SK-N-SH (cell line): ENCODE measurements around the gene PIGB.
"Not testable (repeated sequence)": the region's sequence is repeated elsewhere in the genome, so short reads cannot be mapped to it uniquely, and the experiment has no call there.

Experiments
- ELF1 ChIP-seq: IDR thresholded peaks from 2 replicates; pipeline ENCODE4 v1.4.0; 2012
- JUND ChIP-seq: IDR thresholded peaks from 2 replicates; pipeline ENCODE4 v1.4.0; 2012
- MEF2A ChIP-seq: IDR thresholded peaks from 2 replicates; pipeline ENCODE4 v1.4.0; 2012; ENCODE audit warnings: low read depth, borderline replicate concordance
- MXI1 ChIP-seq: IDR thresholded peaks from 2 replicates; pipeline ENCODE4 v1.6.1; 2012; ENCODE audit warnings: mild to moderate bottlenecking, low read depth, low read length, improper control_type of control experiment
- POLR2AphosphoS5 ChIP-seq: IDR thresholded peaks from 2 replicates; pipeline ENCODE4 v1.6.1; 2012; ENCODE audit warnings: low read depth, low read length
- RAD21 ChIP-seq: IDR thresholded peaks from 2 replicates; pipeline ENCODE4 v1.6.1; 2012; ENCODE audit warnings: mild to moderate bottlenecking, low read length
- SMC3 ChIP-seq: IDR thresholded peaks from 2 replicates; pipeline ENCODE4 v1.6.1; 2012; ENCODE audit warnings: low read depth, low read length, improper control_type of control experiment
- TCF12 ChIP-seq: IDR thresholded peaks from 2 replicates; pipeline ENCODE4 v1.4.0; 2012
- TEAD4 ChIP-seq: IDR thresholded peaks from 2 replicates; pipeline ENCODE4 v1.4.0; 2012; ENCODE audit warnings: mild to moderate bottlenecking, borderline replicate concordance; ENCODE audit not compliant: insufficient read depth
- YY1 ChIP-seq: IDR thresholded peaks from 2 replicates; pipeline ENCODE4 v1.4.0; 2012; ENCODE audit warnings: low read depth, mild to moderate bottlenecking
- TF ChIP-seq, protein P1 (sequence below): fragments of 200-600 bp; sonication (generic); IDR thresholded peaks from 2 replicates; pipeline ENCODE4 v1.6.1; 2017; ENCODE audit warnings: antibody characterized with exemption, mild to moderate bottlenecking, moderate library complexity
- TF ChIP-seq, protein P2 (sequence below): fragments of 150-350 bp; IDR thresholded peaks from 2 replicates; pipeline ENCODE4 v1.6.1; 2016; ENCODE audit warnings: mild to moderate bottlenecking, low read depth, low read length
- TF ChIP-seq, protein P3 (sequence below): fragments of 150-350 bp; IDR thresholded peaks from 2 replicates; pipeline ENCODE4 v1.6.1; 2017; ENCODE audit warnings: antibody characterized with exemption, low read length, low read depth, borderline replicate concordance
- TF ChIP-seq, protein P4 (sequence below): IDR thresholded peaks from 2 replicates; pipeline ENCODE4 v1.6.1; 2012; ENCODE audit warnings: mild to moderate bottlenecking, low read depth, low read length, moderate library complexity

DNA sequence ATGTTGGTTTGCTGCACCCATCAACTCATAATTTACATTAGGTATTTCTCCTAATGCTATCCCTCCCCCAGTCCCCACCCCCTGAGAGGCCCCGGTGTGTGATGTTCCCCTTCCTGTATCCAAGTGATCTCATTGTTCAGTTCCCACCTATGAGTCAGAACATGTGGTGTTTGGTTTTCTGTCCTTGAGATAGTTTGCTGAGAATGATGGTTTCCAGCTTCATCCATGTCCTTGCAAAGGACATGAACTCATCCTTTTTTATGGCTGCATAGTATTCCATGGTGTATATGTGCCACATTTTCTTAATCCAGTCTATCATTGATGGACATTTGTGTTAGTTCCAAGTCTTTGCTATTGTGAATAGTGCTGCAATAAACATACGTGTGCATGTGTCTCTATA, 38.4 kb upstream of the PIGB start:
- not testable (repeated sequence) for TF ChIP-seq SMC3, YY1, POLR2AphosphoS5, ELF1, TCF12, MEF2A, JUND, MXI1, RAD21, TEAD4
- TF ChIP-seq, protein P1, sequence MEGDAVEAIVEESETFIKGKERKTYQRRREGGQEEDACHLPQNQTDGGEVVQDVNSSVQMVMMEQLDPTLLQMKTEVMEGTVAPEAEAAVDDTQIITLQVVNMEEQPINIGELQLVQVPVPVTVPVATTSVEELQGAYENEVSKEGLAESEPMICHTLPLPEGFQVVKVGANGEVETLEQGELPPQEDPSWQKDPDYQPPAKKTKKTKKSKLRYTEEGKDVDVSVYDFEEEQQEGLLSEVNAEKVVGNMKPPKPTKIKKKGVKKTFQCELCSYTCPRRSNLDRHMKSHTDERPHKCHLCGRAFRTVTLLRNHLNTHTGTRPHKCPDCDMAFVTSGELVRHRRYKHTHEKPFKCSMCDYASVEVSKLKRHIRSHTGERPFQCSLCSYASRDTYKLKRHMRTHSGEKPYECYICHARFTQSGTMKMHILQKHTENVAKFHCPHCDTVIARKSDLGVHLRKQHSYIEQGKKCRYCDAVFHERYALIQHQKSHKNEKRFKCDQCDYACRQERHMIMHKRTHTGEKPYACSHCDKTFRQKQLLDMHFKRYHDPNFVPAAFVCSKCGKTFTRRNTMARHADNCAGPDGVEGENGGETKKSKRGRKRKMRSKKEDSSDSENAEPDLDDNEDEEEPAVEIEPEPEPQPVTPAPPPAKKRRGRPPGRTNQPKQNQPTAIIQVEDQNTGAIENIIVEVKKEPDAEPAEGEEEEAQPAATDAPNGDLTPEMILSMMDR: not testable (repeated sequence)
- TF ChIP-seq, protein P2, sequence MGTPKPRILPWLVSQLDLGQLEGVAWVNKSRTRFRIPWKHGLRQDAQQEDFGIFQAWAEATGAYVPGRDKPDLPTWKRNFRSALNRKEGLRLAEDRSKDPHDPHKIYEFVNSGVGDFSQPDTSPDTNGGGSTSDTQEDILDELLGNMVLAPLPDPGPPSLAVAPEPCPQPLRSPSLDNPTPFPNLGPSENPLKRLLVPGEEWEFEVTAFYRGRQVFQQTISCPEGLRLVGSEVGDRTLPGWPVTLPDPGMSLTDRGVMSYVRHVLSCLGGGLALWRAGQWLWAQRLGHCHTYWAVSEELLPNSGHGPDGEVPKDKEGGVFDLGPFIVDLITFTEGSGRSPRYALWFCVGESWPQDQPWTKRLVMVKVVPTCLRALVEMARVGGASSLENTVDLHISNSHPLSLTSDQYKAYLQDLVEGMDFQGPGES: not testable (repeated sequence)
- TF ChIP-seq, protein P3, sequence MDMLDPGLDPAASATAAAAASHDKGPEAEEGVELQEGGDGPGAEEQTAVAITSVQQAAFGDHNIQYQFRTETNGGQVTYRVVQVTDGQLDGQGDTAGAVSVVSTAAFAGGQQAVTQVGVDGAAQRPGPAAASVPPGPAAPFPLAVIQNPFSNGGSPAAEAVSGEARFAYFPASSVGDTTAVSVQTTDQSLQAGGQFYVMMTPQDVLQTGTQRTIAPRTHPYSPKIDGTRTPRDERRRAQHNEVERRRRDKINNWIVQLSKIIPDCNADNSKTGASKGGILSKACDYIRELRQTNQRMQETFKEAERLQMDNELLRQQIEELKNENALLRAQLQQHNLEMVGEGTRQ: not testable (repeated sequence)
- TF ChIP-seq, protein P4, sequence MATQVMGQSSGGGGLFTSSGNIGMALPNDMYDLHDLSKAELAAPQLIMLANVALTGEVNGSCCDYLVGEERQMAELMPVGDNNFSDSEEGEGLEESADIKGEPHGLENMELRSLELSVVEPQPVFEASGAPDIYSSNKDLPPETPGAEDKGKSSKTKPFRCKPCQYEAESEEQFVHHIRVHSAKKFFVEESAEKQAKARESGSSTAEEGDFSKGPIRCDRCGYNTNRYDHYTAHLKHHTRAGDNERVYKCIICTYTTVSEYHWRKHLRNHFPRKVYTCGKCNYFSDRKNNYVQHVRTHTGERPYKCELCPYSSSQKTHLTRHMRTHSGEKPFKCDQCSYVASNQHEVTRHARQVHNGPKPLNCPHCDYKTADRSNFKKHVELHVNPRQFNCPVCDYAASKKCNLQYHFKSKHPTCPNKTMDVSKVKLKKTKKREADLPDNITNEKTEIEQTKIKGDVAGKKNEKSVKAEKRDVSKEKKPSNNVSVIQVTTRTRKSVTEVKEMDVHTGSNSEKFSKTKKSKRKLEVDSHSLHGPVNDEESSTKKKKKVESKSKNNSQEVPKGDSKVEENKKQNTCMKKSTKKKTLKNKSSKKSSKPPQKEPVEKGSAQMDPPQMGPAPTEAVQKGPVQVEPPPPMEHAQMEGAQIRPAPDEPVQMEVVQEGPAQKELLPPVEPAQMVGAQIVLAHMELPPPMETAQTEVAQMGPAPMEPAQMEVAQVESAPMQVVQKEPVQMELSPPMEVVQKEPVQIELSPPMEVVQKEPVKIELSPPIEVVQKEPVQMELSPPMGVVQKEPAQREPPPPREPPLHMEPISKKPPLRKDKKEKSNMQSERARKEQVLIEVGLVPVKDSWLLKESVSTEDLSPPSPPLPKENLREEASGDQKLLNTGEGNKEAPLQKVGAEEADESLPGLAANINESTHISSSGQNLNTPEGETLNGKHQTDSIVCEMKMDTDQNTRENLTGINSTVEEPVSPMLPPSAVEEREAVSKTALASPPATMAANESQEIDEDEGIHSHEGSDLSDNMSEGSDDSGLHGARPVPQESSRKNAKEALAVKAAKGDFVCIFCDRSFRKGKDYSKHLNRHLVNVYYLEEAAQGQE: not testable (repeated sequence)
